Stimulated activated CD4-positive, alpha-beta T cell treated with anti-CD3 and anti-CD28 coated beads, Interleukin-15, amount 100 ng/mL, for 24 hours (primary cell): ENCODE results near the gene FSTL4.
A peak's percentile ranks its signal among the peaks of the same experiment; 100 is the strongest.

ENCODE experiments used
- DNase-seq: peaks from one replicate; pipeline ENCODE4 v3.0.0-alpha.2; 2020

FSTL4 gene

DNA sequence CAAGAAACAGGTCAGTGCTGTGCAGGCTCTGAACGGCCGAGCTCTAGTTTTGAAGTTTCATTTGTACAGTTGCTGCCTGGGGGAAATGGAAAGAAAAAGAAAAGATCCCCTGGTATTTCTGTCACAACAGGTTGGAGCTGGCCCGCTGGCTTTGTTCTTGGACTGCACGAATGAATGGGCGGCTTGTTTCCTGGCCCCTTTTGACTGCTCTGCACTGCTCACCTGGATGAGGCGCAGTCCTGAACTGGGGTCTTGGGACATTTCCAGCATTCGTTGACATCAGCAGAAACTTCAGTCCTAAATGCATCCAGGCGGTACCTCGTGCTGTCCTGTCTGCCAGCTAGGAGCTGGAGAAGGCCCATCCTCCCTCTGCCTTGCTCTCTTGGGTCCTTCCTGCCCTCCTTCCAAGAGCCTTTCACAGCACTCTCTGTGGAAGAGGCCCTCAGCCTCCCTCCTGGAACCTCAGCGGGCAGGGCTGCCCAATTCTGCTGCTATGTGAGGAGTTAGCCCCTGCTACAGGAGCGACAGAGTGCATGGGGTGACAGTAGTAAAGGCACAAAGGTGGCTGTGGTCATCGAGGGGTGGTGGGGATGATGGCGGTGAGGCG, 189.2 kb downstream of the FSTL4 start:
- DNase-seq = no peak

DNA sequence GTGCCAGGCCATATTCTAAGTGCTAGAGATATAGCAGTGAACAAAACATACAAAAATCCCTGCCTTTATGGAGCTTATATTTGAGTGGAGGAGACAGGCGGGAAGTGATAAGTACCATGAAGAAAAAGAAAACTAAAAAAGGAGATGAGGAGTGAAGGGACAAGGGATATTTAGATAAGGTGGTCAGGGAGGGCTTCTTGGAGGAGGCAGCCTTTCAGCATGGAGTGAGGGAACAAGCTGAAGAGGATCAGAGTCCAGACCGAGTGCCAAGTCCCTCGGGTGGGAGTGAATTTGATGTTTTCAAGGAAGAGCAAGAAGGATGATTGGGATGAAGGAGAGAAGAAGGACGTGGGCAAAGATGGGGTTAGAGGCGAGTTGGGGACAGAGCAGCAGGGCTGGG, 190.5 kb downstream of the FSTL4 start:
- no peak for DNase-seq

DNA sequence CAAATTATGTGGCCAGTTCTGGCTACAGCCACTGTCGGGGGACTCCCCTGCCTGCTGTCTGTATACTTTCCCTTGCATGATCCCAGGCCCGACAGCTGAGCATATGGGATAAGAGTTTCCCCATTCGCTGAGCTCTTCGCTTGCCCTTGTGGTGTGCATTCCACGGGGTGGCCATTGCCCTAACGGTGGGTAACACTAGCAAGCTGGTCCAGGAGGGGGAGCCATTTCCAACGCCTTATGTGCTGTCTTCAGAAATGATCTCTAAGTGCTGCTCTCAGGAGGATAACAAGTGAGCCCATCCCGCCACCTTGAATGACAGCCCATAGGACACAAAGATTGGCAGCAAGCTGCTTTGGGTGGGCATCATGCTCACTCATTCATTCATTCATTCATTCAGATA, 190.9 kb downstream of the FSTL4 start:
- peak; percentile 50 for DNase-seq

DNA sequence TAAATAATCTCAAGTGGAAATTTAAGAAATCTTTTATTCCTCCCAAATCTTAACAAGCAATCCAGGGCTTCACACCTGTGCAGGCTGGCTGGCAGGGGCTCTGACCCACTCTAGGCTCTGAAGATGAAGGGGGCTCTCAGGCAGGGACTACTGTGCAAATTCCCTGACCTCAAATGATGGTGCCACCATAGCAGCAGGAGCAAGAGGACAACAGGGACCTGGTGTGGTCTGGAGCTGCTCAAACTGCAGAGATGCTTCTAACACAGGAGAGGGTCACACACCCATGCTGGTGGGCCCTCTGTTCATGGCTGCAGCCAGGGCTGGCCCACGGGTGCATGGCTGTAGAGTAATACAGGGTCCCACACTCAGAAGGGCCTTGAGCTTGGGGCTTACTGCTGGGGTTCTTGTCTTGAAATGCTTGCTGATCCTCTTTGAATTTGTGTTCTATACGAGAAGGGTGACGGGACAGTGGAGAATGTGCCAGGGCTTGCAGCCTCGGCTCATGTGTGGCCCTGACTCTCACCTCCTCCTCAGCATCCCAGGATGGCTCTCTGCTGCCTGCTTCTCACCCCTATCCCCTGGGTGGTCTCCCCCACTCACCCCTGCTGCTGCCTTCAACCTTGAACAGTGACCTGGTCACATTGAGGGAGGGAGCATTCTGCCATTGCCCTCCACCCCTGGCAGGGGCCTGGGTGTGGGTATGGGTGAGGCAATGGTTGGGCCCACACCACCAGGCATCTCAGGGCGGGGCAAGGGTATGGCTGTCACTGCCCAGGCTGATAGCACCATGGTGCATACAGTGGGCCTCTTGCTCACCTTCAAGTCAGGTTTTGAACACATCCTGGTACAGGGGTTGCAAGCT, 191.7 kb downstream of the FSTL4 start:
- no peak for DNase-seq

DNA sequence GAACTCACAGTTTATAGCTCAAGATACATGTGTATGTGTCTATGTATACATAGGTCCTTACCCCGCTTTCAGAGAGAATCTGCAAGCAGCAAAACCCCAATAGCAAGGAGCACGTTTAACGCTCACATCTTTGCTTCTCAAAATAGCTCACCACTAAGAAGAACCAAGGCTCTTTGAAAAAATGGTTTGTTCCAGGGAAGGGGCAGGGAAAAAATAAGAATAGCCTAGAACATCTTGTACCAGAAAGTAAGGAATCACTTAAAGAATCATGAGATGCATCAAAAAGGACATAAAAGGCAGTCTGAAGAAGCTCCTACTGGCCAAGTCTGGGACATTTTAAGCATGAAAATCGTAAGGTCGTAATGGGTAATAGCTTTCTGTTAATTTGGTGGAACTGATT, 196.4 kb downstream of the FSTL4 start:
- no peak for DNase-seq

DNA sequence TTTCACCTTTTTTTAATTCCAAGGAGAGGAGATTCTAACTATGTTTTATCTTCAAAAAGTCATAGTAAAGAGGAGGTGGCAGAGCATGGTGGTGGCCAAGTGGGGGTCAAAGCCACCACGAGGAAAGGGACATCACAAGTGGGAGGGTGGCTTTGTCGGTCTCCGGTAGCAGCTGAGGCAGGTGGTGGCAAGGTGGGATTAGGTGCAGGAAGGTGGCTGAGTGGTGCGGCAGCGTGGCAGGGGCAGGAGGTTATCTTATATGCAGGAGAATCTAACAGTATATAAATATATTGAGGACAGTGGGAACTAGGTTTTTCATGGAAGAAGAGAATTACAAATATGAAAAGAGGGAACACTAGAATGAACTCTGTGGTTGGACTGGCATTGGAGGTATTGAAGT, 196.8 kb downstream of the FSTL4 start:
- DNase-seq = no peak

DNA sequence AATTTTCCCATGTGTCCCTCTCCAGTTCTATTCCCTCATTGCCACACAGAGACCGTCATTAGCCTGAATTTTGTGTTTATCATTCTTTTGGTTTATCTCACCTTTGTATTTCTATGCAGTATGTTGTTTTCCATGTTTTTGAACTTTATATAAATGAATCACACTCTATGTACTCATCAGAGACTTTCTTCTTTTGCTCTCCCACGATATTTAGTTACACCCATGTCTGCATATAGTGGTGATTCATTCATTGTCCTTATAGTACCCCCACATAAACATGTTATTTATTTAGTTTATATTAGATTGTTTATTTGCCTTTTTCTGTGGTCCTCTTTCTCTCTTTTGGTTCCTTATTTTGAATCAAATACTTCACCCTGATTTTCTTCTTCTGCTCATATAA, 199.7 kb downstream of the FSTL4 start:
- DNase-seq = no peak

DNA sequence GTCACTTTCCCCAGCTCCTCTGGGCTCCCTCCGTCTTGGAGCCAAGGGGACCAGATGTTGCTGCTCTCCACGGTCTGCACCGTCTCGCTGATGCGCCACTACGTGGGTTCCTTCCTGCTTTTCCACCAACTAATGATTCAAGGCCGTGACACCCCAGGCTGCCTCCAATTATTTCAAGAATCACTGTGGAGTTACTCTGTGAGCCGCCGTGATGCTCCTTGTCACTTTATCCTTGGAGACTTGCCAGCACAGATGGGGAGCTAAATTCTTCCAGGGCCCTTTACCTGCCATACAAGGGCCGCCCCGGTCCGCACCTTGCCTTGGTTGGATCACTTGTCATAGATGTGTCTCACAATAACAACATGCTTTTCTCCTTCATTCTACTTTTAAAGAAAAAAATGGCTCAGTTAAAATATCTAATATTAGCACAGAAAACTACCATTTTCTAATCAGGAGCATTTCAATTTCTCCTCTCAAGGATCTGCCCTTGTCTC, 202.0 kb downstream of the FSTL4 start:
- DNase-seq = no peak

DNA sequence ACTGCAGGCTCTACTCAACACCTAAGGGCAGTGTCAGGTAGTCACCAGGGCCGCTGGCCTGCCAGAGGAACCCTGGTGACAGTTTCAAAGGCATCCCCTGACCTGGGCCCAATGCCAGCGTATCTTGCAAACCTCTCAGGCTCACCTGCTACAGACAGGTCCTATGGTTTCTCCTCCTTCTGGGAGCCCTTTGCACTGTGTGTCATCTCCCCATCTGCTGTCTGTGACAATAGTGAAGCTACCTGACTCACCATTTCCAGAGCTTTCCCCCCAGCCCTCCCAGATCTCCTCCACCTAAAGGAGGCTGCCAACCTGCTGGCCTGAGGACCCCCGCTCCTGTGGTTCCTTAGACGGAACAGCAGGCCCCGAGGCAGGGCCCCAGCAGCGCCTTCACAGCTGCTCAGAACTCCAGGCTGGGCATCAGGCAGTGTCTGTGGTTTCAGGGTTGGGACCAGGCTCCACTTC, 203.1 kb downstream of the FSTL4 start:
- DNase-seq = no peak

DNA sequence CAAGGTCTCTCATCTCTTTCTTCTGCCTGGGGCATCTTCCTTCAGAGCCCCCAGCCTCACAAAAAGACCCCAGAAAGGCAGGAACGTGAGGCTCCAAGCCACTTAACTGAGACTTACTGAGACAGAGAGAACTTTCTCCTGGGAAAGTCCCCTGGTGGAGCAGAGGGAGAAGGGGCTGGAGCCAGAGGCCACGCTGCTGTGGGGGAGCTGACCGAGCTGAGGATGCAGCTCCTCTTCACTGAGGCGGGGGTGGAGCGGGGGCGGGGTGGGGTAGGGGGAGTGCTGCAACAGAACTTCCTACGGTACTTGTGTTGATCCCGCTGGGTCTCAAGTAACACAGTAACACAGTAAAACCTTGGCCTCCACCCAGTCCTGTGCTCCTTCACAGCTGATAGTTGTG, 204.0 kb downstream of the FSTL4 start:
- no peak for DNase-seq

DNA sequence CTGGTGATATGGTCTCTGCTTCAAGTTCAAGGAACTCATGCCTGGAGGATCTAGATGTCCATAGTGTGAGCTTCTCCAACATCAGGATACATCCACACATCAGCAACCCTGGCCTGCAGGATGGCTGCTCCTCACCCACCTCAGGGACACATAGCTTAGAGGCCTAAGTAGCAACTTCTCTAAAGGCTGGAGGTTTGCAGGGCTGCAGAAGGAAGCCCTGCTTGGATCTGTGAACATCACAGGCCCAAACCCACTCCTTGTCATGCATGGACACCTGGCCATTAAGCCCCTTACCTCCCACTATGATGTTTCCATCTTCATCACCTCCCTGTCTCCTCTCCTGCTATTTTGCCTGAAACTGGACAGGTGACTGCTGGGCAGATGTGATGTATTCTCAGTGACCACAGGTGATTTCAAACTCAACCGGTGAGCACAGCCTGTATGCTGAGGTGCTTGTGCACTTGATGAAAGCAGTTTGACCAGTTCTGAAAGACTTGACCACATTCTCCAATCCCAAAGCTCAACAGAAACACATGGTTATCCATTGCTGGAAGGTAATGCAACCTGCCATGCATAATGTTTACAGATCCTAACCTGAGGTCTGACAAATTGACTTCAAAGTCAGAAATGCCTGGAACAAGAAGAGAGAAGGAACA, 205.2 kb downstream of the FSTL4 start:
- no peak for DNase-seq

DNA sequence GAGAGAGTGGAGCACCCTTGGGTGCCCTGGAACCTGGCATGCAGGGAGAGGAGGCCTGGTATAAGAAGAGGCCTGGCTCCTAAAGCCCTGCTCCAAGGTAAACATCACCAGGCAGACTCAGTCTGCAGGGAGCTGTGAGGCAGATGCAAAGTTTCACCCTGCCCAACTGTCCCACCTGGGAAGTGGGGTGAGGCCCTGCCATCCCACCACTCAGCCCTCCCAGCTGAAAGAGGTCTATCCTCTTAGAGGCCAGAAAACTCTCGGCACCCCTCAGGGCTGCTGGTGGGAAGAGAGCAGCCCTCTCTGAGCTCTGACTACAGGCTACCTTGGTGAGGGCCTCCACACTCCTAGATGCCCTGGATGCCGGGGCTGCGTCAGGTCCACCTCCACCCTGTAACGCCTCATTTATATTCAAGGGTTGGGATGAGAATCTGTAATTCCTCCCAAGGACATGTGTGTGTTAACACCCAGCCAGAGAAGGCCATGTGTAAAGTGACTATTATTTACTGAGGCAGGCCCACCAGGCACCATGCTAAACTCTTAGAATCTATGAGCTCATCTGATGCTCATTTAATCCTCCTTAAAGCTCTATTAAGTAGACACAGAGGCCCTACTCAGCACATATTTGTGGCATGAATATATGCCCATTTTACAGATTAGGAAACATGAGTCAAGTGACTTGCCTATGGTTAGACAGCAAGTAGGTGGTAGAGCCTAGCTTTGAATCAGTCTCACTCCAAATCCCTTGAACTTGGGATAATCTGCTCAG, 205.9 kb downstream of the FSTL4 start:
- no peak for DNase-seq

DNA sequence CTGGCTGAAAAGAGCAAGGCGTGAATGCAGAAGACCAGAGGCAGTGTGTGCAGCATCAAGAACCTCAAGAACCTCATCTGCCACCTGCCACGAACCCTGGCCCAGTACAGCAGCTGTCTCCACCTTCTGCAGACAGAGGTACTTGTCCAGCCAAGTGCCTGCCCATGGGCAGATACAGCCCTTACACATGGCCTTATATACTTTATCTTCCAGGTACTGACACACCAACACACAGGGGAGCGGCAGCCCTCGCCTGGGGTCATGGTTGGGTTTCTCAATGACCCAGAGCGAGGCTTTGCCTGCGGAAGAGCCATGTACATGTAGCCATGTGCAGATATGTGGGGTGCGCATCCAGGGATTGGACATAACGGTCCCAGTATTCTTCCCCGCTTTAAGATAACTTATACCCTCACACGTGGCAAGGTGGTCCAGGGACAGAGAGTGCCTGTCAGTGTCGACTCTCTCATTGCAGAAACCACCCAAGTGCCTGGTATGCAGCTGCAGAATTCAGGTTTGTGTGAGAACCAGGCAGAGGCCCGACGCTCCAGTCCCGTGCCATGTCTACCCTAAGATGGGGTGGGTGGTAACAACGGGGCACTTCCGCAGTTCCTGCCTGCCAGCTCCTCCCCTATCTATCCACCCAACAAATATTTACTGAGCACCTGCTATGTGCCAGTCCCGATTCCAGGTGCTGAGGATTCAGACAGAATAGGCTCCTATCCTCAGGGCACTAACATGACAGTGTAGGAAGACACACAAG, 206.9 kb downstream of the FSTL4 start:
- DNase-seq = no peak

DNA sequence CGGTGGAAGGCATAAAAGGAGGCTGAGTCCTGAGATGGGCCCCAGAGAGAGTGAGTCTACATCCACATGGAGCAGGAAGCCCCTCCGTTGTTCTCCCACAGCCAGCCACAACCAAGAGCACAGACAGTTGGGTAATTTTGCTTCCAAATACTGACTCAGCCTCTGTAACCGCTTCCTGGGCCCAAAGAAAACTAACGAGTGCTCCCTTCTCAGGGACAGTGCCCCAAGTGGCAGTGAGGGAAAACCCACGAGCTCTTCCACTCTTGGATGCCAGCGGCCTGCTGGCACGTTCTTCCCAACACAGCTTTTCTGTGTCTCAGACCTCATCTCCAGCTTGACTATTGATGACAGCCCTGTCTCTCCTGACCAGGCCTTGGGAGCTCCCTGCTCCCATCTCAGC, 207.6 kb downstream of the FSTL4 start:
- no peak for DNase-seq

DNA sequence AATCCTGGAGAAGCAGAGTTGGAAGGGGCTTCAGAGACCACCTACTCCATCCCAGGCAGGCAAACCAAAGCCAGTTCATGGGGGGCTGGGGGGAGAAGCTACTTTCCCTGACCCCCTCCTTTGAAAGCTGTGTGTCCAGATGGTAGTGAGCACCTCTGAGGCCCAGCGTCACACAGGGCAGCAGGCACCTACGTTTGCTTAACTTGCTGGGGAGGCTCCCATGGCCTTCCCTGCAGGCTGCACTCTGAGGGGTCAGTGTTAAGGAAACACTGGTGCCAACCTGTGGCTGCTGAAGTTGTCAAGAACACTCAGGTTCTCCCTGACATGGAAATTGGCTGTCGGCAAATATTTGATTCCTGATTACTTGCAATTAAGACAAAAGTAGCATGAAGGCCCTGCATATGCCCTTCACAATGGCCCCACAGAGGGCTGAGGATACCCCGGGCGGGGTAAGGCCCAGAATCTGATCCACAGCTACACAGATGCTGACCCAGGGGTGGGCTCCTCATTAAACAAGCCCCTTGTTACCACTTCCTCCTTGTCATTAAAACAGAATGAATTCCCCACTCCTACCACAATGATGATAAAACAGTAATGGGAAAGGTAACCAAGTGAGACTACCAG, 208.5 kb downstream of the FSTL4 start:
- no peak for DNase-seq

DNA sequence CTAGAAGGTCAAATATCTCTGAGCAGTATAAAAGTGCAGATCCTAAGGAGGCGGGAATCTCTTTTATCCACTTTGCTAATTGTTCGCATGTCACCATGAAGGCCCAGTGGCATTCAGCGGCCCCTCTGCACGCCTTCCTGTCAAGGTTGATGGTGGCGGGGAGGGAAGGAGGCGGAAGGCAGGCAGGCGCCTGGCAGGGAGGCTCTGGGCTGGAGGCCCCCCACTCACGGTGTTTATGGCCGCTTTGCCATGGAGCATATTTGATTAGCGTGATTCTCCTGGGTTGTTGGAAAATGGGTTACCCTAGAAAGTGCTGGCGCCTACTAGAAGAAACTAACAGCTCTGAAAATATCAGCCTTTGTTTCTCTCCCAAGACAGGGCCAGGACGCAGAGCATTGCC, 209.6 kb downstream of the FSTL4 start:
- no peak for DNase-seq

DNA sequence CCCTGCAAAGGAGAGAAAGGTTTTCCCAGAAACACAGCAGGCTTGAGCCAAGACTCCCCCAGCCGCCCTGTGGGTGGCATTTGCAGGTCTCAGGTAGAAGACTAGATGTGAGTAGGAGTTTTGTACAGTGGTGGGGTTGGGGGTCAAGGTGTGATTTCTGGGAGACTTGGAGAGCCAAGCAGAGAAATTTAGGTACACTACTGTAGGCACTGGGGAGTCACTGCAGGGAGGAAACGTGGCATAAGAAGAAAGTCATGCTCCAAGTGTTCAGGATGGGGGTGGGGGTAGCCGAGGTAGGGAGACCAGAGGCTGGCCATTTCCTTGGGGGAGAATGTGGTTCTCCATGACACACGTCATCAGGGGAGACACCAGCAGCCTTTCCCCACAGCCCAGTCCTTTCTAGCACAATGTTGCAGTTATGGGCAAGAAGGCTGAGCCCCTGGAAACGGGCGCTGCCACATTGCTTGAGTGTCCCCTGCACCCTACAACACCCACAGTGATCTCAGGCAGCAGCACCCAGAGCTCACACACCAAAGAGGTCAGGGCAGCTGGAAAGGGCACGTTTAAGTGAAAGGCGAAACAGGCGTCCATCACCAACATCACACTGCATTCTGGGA, 210.5 kb downstream of the FSTL4 start:
- no peak for DNase-seq

DNA sequence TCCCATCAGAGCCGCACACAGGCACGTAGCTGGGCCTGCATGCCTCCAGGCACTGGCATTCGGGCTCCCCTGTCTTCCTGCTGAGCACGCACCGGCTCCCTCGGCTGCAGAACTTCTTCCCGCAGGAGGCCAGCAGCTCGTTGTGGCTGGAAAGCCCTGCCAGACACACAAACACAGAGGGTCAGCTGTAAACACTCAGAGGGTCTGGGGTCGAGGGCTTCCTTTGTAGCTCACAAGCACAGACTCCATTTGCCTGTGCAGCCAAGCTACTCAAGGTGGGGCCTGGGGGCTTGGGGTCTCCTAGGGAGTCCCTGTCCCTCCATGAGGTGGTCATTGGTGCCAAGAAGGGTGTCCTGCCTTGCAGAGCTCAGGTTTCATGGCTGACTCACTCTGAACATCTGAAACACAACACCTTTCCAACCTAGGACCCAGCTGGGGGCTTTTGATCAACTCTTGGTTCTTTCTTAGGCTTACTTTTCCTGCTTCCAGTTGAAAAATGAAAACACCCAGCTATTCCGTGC, 211.4 kb downstream of the FSTL4 start:
- no peak for DNase-seq

DNA sequence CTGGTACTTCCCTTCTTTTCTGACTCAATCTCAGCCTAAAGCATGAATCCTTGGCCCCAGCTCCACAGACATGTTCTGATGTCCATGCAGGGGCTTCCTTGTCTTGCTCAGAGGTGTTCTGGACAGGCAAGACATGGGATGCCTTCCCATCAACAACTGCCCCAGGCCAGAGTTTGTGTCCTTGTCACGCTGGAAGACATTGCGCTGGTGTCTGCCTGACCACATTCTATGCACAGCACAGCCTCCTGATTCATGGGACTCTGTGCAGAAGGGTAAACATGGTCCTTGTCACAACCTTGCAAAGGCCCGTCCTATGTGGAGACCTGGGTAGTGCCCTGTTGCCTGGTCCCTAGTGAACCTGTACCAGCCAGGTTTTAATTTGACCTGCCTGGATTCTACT, 212.2 kb downstream of the FSTL4 start:
- DNase-seq = no peak

DNA sequence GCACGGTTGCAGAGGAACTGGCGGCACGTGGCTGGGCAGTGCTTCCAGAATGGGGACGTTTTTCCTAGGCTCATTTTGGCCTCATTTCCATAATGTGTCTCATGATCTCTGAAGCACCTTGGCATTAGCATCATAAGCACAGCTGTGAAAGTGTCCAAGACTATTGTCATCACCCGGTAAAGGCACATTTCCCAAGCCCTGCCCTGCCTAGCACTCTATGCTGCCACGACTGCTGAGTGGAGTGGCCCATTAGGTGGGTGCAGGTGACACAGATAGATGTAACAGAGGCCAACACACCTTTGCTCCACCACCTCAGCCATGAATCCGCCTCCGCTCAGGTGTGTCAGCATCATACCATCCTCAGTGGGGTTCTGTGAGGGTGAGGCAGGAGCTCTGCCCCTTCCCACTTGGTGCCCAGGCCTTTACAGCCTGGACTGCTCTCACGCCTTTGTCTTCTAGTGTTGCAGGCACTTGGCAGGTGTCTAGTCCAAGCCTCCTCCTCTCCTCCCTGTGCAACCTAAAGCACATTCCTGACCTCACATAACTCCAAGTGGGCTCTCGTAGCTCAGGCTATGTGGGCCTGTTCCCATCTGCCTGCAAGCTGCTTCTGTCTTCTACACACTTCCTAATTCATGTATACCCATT, 213.0 kb downstream of the FSTL4 start:
- no peak for DNase-seq
